GM12878 (cell line): ENCODE measurements around the gene LPCAT2. TPM values are rescaled to one million over a fixed set of nuclear protein-coding genes. Genes with fewer than 3 reads are reported as not detected.

ENCODE experiments used
- ATAC-seq: fragments of 200-7000 bp; cut with Tn5 transposase; 3 replicates; pipeline ENCODE4 v1.9.1; 2020; ENCODE audit warnings: mild to moderate bottlenecking, moderate library complexity
- Bru-seq: library from RNA; stranded (reverse); fragments of 400-500 nt; gene quantifications from one replicate; lab custom pipeline; 2021; lab: Mats Ljungman, UMichigan
- BruChase-seq, 2 experiments: library from RNA; stranded (reverse); fragments of 400-500 nt; gene quantifications; one replicate each; lab custom pipeline; 2021; lab: Mats Ljungman, UMichigan
- BruUV-seq: library from RNA; stranded (reverse); fragments of 400-500 nt; replicated peaks from 2 replicates; lab custom pipeline; 2021; lab: Mats Ljungman, UMichigan
- CTCF ChIA-PET: fragments of 300-600 bp; sonication (Branson Sonifier 250); formaldehyde crosslinking; extraction: SDS; loops from one replicate; lab custom pipeline; 2021; ENCODE audit warnings: inconsistent platforms; lab: Yijun Ruan, JAX
- POLR2A ChIA-PET: fragments of 350-600 bp; formaldehyde crosslinking; extraction: SDS; loops from one replicate; lab custom pipeline; 2021; ENCODE audit warnings: inconsistent platforms; lab: Charles Lee
- RAD21 ChIA-PET: fragments of 300-600 bp; sonication (Branson Sonifier 250); formaldehyde crosslinking; loops from one replicate; lab custom pipeline; 2023; ENCODE audit warnings: antibody characterized with exemption; ENCODE audit not compliant: unreplicated experiment; lab: Charles Lee
- SMC1A ChIA-PET: fragments of 300-600 bp; sonication (Branson Sonifier 250); formaldehyde crosslinking; loops from one replicate; lab custom pipeline; 2023; ENCODE audit not compliant: unreplicated experiment, uncharacterized antibody; lab: Charles Lee
- DNase-seq: peaks from one replicate; pipeline ENCODE4 v3.0.0-alpha.2; 2011; ENCODE audit warnings: low read depth, low spot score
- FAIRE-seq: peaks from 3 replicates; lab custom pipeline; 2011; peaks lifted over from hg19 to GRCh38; lab: Jason Lieb, UNC
- H2AFZ ChIP-seq: 2 replicates; pipeline ENCODE4 v1.6.0; 2011; ENCODE audit warnings: low read depth, low read length, control low read depth; ENCODE audit not compliant: control insufficient read depth
- H3K27ac ChIP-seq: 2 replicates; pipeline ENCODE4 v1.5.1; 2011; ENCODE audit warnings: control low read depth; ENCODE audit not compliant: control insufficient read depth, insufficient read depth
- H3K27me3 ChIP-seq, 2 experiments: replicated peaks in 1 of 2; 2 replicates each; pipeline versions ENCODE4 v1.6.0 to v1.6.1; 2011; ENCODE audit warnings: low read length in 1 of 2; ENCODE audit not compliant: control insufficient read depth in 2 of 2, insufficient read depth in 2 of 2
- H3K36me3 ChIP-seq, 2 experiments: 2 replicates each; pipeline ENCODE4 v1.5.1; 2011; ENCODE audit warnings: low read length in 1 of 2; ENCODE audit not compliant: control insufficient read depth in 2 of 2, insufficient read depth in 2 of 2
- H3K4me1 ChIP-seq: 2 replicates; pipeline ENCODE4 v1.6.1; 2011; ENCODE audit warnings: mild to moderate bottlenecking, low read length, moderate library complexity, mixed read lengths; ENCODE audit not compliant: control insufficient read depth, insufficient read depth
- H3K4me2 ChIP-seq: 2 replicates; pipeline ENCODE4 v1.6.0; 2011; ENCODE audit warnings: control low read depth; ENCODE audit not compliant: control insufficient read depth, insufficient read depth
- H3K4me3 ChIP-seq: fragments of 200-600 bp; sonication (generic); 2 replicates; pipeline ENCODE4 v1.5.1; 2016
- H3K79me2 ChIP-seq: 2 replicates; pipeline ENCODE4 v1.6.0; 2011; ENCODE audit warnings: low read length; ENCODE audit not compliant: control insufficient read depth, insufficient read depth
- H3K9ac ChIP-seq: 2 replicates; pipeline ENCODE4 v1.8.0; 2011; ENCODE audit warnings: low read length, control low read depth, mixed read lengths; ENCODE audit not compliant: control insufficient read depth, insufficient read depth
- H3K9me3 ChIP-seq: replicated peaks from 3 replicates; pipeline ENCODE4 v1.5.1; 2011; ENCODE audit warnings: mild to moderate bottlenecking, low read length; ENCODE audit not compliant: control insufficient read depth, insufficient read depth
- H4K20me1 ChIP-seq: 2 replicates; pipeline ENCODE4 v1.6.0; 2011; ENCODE audit not compliant: control insufficient read depth, insufficient read depth
- CHD4 ChIP-seq: fragments of 200-600 bp; sonication (generic); IDR thresholded peaks from 2 replicates; pipeline ENCODE4 v1.6.1; 2016; ENCODE audit warnings: mild to moderate bottlenecking
- GABPA ChIP-seq: IDR thresholded peaks from 2 replicates; pipeline ENCODE4 v1.6.1; 2014; ENCODE audit warnings: antibody characterized with exemption, low read depth, mild to moderate bottlenecking, inconsistent platforms
- HSF1 ChIP-seq: fragments of 150-350 bp; IDR thresholded peaks from 2 replicates; pipeline ENCODE4 v1.6.1; 2014; ENCODE audit warnings: mild to moderate bottlenecking, low read depth, low read length
- MEF2A ChIP-seq: IDR thresholded peaks from 2 replicates; pipeline ENCODE4 v1.6.1; 2011; ENCODE audit warnings: low read depth, mild to moderate bottlenecking, low read length, moderate library complexity; ENCODE audit not compliant: insufficient read depth
- MXI1 ChIP-seq: fragments of 150-350 bp; IDR thresholded peaks from 2 replicates; pipeline ENCODE4 v1.6.1; 2011; ENCODE audit warnings: low read depth, mild to moderate bottlenecking, inconsistent platforms, low read length, improper control_type of control experiment
- NFIC ChIP-seq: IDR thresholded peaks from 2 replicates; pipeline ENCODE4 v1.6.1; 2012; ENCODE audit warnings: low read depth, mild to moderate bottlenecking, inconsistent platforms, low read length, moderate library complexity
- NFYB ChIP-seq: IDR thresholded peaks from 2 replicates; pipeline ENCODE4 v1.6.1; 2011; ENCODE audit warnings: low read depth, mild to moderate bottlenecking, low read length, improper control_type of control experiment, moderate library complexity; ENCODE audit not compliant: insufficient read depth
- SMARCA5 ChIP-seq: fragments of 450-650 bp; IDR thresholded peaks from 2 replicates; pipeline ENCODE4 v1.6.1; 2017; ENCODE audit warnings: mild to moderate bottlenecking
- STAT3 ChIP-seq: IDR thresholded peaks from 2 replicates; pipeline ENCODE4 v1.6.1; 2011; ENCODE audit warnings: low read depth, low read length, improper control_type of control experiment
- SUZ12 ChIP-seq: fragments of 200-600 bp; sonication (generic); IDR thresholded peaks from one replicate; pipeline ENCODE4 v1.6.1; 2018; ENCODE audit warnings: antibody characterized with exemption, mild to moderate bottlenecking; ENCODE audit not compliant: unreplicated experiment
- ZNF24 ChIP-seq: fragments of 450-650 bp; IDR thresholded peaks from 2 replicates; pipeline ENCODE4 v1.6.1; 2017; ENCODE audit warnings: antibody characterized with exemption, mild to moderate bottlenecking
- ZSCAN29 ChIP-seq: fragments of 450-650 bp; IDR thresholded peaks from 2 replicates; pipeline ENCODE4 v1.6.1; 2017; ENCODE audit warnings: mild to moderate bottlenecking, moderate library complexity
- WGBS: methylation state at CpG from one replicate; pipeline ENCODE4 v1.1.6; 2016; ENCODE audit warnings: low lambda C conversion rate; ENCODE audit not compliant: insufficient replicate concordance, insufficient coverage; ENCODE audit errors: missing lambda C conversion rate; 5-methylcytosine and 5-hydroxymethylcytosine counted together
- in situ Hi-C: fragments of 300-500 bp; cut with MboI; formaldehyde crosslinking; loops from 9 replicates; pipeline ENCODE4 v1.14.3; 2018; ENCODE audit warnings: mixed read lengths
- intact Hi-C: fragments of 100-400 bp; cut with micrococcal nuclease; formaldehyde crosslinking; loops from one replicate; pipeline ENCODE4 v1.14.2; 2022; ENCODE audit not compliant: unreplicated experiment
- long read RNA-seq, 2 experiments: library from polyadenylated mRNA; unstranded; transcript quantifications; one replicate each; pipeline ENCODE4 v2.0.0, GENCODE V29; 2019 to 2020
- polyA minus RNA-seq, 3 experiments: library from RNA; depleted of rRNA, polyadenylated mRNA; stranded (reverse); fragments of >200 nt; gene quantifications; 2 replicates each; pipeline ENCODE4 v1.2.3, GENCODE V29; 2011
- polyA plus RNA-seq, 11 experiments: library from polyadenylated mRNA; depleted of rRNA in 4 of 11; unstranded in 6 of 11; stranded (reverse) in 5 of 11; fragments of >200 nt; fragmentation: Nextera tagmentation in 4 of 11; fragmentation: Illumina TruSeq in 1 of 11; extraction: Ambion mirVana in 4 of 11; extraction: Trizol in 1 of 11; gene quantifications; 1 replicate in 1 of 11; 2 replicates in 10 of 11; pipeline versions ENCODE4 v1.2.1 to v1.2.3, GENCODE V29; 2011 to 2016; ENCODE audit warnings: inconsistent platforms in 2 of 11, missing spikeins in 2 of 11, low read depth in 1 of 11
- total RNA-seq, 4 experiments: library from RNA; depleted of rRNA in 3 of 4; stranded (reverse); fragments of >200 nt in 3 of 4; fragmentation: Illumina TruSeq in 1 of 4; extraction: Trizol in 1 of 4; gene quantifications; 2 replicates each; pipeline versions ENCODE4 v1.2.1 to v1.2.3, GENCODE V29; 2013 to 2021

The LPCAT2 gene
- not detected in 2 replicates for total RNA-seq (2013; cell fraction: nucleolus; rRNA removed)
- not detected in 2 replicates for total RNA-seq (2014; rRNA removed)
- total RNA-seq (2014; rRNA removed; fragmentation: Illumina TruSeq; extraction: Trizol), result not detected in 2 replicates
- total RNA-seq (2021), result not detected in 2 replicates
- polyA plus RNA-seq (2011; ENCODE audit: low read depth), result not detected
- 0.01 TPM in 1 of 2 replicates, not detected in the other for polyA plus RNA-seq (2011; rRNA removed)
- polyA plus RNA-seq (2011; cell fraction: cytosol; rRNA removed), result not detected in 2 replicates
- not detected in 2 replicates for polyA plus RNA-seq (2011; cell fraction: nucleus; rRNA removed)
- polyA plus RNA-seq (2012), result 0.03 TPM in 1 of 2 replicates, not detected in the other
- polyA plus RNA-seq (2014; fragmentation: Illumina TruSeq; extraction: Trizol), result not detected in 2 replicates
- polyA plus RNA-seq (2014; fragmentation: Nextera tagmentation; extraction: Ambion mirVana), result not detected
- polyA plus RNA-seq (2014; rRNA removed), result not detected in 2 replicates
- polyA plus RNA-seq (2016; fragmentation: Nextera tagmentation; extraction: Ambion mirVana), result not detected
- polyA minus RNA-seq (2011; rRNA and poly(A)+ RNA removed), result not detected in 2 replicates
- not detected in 2 replicates for polyA minus RNA-seq (2011; cell fraction: cytosol; rRNA and poly(A)+ RNA removed)
- not detected in 2 replicates for polyA minus RNA-seq (2011; cell fraction: nucleus; rRNA and poly(A)+ RNA removed)
- Bru-seq, nascent RNA, result percentile 11 among the genes with signal in this experiment
- percentile 11 among the genes with signal in this experiment for BruChase-seq, experiment 1, labeled RNA remaining after a 6-hour chase
- percentile 10 among the genes with signal in this experiment for BruChase-seq, experiment 2, labeled RNA remaining after a 2-hour chase
- long read RNA-seq, experiment 1, result 0 reads
- long read RNA-seq, experiment 2, partial matches to known transcripts, result 0 of 1 reads
- long read RNA-seq, experiment 2, other reads (novel, unspliced or antisense), result 1 of 1 reads

- SMC1A ChIA-PET, result no interaction called here
- DNase-seq, result no peak
- RAD21 ChIA-PET, result no interaction called here
- Histone ChIP-seq H3K27ac (no peak within 1 kb of the TSS), H3K4me3 (no peak within 1 kb of the TSS), H3K9me3 (no peaks in the 10 kb centered on the region; the same call in 2 of the 3 replicates), H4K20me1 (no peaks in the 10 kb centered on the region), H3K9ac (no peak within 1 kb of the TSS), H3K79me2 (no peaks in the 10 kb centered on the region), H3K4me1 (no peaks in the 10 kb centered on the region), H3K27me3 (no peaks in the 10 kb centered on the region; a peak in 1 of 4 replicates), H2AFZ (no peak within 1 kb of the TSS), H3K4me2 (0 out of 2 replicates have a peak within 1 kb of the TSS, but pooled peaks have one; percentile 17), H3K36me3 (no peaks in the 10 kb centered on the region)
- BruUV-seq, result no TSS peak
- CTCF ChIA-PET, result no interaction called here
- intact Hi-C loops (no loop called here), in situ Hi-C loops (no loop called here)
- TF ChIP-seq STAT3, result no peak
- TF ChIP-seq HSF1, result no peak
- TF ChIP-seq ZNF24, result no peak
- no peak for TF ChIP-seq MXI1
- TF ChIP-seq SUZ12, result no peak
- no peak for TF ChIP-seq NFYB
- TF ChIP-seq CHD4, result no peak
- no peak for TF ChIP-seq NFIC
- no peak for TF ChIP-seq GABPA
- no peak for TF ChIP-seq MEF2A
- TF ChIP-seq ZSCAN29, result no peak
- no peak for TF ChIP-seq SMARCA5
- POLR2A ChIA-PET, result no interaction called here
- no peak for FAIRE-seq
- 6% methylated on average over 51 of the region's 61 CpGs for WGBS
- peak; percentile 37; the same call in 1 of the 3 replicates for ATAC-seq
These were observed at the start of gene LPCAT2 for GRCh38 chr16:55508941-55509931. Gene LPCAT2 (plus strand): TSS chr16:55509072. CDS start chr16:55509182, 110 bp downstream.
